NCI-H1694 treated with DMSO at 0.1 percent for 48 hours (cell line): ENCODE data around the gene TXNL4B.
"Not testable (repeated sequence)": the region's sequence is repeated elsewhere in the genome, so short reads cannot be mapped to it uniquely, and the experiment has no call there.

Experiments used
- DNase-seq: peaks from one replicate; lab custom pipeline; 2025; lab: John Stamatoyannopoulos, UW

The TXNL4B gene

DNA sequence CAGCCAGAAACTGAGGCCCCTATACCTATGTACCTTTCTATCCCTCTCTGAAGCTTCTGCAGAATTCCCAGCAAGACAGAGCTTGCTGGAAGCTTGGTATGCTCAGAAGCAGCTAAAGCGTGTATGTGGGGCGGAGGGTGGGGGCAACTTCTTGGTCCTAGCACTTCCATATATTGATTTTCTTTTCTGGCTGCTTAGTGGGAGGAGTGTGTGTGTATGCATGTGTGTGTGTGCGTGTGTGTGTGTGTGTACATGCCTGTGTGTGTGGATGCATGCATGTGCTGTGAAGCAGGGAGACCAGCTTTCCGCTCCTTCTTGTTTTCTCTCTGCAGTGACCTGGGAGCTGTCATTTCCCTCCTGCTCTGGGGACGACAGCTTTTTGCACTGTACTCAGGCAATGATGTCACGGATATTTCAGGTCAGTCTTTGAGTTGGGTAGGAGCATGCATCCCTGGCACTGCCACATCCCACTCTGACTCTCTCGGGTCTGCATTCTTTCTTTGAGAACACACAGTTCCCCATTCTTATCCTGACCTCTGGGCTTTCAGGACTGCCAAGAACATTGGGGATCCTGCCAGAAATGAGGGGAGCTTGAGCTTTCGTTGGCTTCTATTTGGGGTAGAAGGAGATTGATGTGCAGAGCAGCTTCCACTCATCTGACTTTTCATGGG, 19.7 kb downstream of the TXNL4B start:
- DNase-seq, result no peak

DNA sequence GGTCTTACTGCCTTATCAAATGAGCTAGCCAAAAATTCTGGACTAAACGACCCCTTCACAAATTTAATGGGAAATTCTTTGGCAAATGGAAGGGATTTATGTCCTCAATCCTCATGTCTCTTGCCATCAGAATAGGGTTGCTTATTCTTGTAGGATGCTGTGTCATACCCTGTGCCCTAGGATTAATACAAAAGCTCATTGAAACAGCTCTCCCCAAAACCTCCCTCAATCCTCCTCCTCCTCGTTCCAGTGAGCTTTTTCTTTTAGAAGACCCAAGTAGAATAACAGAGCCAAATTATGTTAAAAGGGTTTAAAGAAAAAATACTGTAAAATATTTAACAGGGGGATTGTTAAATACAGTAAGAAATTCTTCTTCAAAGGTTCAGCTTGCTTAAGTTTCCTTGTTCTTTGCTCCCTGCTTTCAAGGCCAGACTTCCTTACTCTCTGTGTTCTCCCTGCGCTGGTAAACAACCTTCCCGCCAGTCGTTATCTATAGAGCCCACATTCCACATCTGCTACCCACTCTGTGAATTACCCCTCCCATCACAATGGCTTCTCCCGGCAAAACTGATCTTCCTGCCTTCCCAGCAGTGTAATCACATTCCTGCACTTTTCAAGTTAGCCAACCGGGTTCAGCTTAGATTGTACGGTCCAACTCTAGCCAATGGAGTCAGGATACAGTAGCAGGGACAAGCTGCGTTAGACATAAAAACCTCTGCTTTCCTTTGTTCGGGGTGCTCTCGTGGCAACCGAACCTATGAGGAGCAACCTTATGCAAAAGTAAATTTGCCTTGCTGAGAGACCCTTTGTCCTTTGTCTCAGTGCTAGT, 20.7 kb downstream of the TXNL4B start:
- DNase-seq, result no peak

GRCh38 chr16:72068930-72069329, 24.5 kb downstream of the TXNL4B start:
- no peak for DNase-seq

DNA sequence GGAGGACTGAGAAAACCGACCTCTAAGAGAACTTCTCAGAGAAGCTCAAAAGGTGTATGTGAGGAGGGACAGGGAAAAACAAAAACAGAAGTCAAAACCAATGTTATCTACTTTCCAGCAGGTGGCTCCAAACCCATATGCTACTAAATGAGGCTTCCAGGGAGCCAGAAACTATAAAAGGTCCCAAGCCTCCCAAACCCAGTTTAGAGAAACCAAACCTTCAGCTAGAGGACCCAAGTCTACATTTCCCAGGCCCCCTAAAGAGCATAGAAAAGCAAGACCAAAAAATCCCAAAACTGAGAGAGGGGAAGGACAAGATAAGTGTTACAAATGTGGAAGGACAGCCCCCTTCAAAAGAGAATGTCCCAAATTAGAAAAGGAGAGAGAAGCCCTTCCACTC, 26.7 kb downstream of the TXNL4B start:
- DNase-seq, result peak; percentile 56

GRCh38 chr16:72064361-72064894, 29.0 kb downstream of the TXNL4B start:
- no peak for DNase-seq

GRCh38 chr16:72061564-72061963, 31.9 kb downstream of the TXNL4B start:
- DNase-seq, result no peak

- no peak for DNase-seq
Measured at GRCh38 chr16:72060405-72060804, 33.0 kb downstream of the TXNL4B start.

DNA sequence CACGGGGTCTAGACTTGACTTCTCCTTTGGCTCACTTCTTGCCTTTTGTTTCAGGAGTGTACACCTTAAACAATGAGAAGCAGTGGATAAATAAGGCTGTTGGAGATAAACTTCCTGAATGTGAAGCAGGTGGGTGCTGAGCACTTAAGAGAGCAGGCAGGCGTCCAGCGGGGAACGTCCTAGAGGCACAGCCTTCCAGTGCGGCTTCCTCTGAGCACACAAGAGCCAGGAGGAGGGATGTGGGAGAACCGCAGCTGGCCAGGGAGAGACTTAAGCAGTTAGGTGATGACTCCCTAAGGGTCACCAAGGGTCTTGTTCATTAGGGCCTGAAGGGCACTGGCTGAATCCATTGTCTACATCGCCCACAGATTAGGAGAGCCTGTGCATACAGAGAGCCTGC, 34.4 kb downstream of the TXNL4B start:
- not testable (repeated sequence) for DNase-seq

DNA sequence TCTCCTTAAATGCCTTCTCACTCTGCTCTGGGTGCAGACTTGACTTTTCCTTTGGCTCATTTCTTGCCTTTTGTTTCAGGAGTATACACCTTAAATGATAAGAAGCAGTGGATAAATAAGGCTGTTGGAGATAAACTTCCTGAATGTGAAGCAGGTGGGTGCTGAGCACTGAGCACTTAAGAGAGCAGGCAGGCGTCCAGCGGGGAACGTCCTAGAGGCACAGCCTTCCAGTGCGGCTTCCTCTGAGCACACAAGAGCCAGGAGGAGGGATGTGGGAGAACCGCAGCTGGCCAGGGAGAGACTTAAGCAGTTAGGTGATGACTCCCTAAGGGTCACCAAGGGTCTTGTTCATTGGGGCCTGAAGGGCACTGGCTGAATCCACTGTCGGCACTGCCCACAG, 36.1 kb downstream of the TXNL4B start:
- DNase-seq, result not testable (repeated sequence)

- no peak for DNase-seq
Measured at GRCh38 chr16:72055911-72056310, 37.5 kb downstream of the TXNL4B start.

DNA sequence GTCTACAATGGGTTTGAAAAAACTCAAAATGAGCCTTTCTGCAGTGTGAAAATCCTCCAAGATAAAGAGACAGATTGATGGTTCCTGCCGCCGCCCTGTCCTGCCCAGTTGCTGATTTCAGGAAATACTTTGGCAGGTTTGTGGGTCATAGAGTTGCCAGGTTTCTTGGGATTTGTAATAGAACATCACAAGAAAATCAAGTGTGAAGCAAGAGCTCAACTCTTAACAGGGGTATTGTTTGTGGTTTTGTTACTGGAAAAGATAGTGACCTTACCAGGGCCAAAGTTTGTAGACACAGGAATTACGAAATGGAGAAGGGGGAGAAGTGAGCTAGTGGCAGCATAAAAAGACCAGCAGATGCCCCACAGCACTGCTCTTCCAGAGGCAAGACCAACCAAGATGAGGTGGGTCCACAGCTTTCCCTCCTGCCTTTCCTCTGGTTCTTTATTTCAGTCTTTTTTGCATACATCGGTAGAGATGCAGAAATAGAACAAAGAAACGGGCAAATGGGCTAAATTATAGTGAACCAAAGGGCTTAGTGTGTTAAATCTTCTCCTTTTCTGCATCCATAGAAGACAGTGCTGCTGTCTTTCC, 39.1 kb downstream of the TXNL4B start, which contains the start of gene HP:
Gene HP, plus strand, starts transcription at position 252 of the 594 bp plus-strand sequence. Its CDS starts 148 bp downstream, at position 400.
- not testable (repeated sequence) for DNase-seq

DNA sequence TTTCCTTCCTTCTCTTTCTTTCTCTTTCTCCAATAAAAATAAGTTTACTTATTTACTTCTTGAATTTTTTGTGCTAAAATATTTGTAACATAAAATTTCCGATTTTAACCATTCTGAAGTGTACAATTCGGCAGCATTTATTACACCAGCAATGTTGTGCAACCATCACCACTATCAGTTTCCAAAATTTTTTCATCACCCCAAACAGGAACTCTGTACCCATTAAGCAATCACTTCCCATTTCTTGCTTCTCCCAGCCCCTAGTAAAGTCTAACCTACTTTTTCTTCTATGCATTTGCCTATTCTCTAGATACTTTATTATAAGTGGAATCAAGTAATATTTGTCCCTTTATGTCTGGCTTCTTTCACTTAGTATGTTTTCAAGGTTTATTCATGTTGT, 41.6 kb downstream of the TXNL4B start:
- no peak for DNase-seq

- no peak for DNase-seq
Measured at GRCh38 chr16:72050769-72051464, 42.5 kb downstream of the TXNL4B start.

- no peak for DNase-seq
Measured at GRCh38 chr16:72049110-72049509, 44.3 kb downstream of the TXNL4B start.

- no peak for DNase-seq
Measured at GRCh38 chr16:72044825-72045359, 48.5 kb downstream of the TXNL4B start.

DNA sequence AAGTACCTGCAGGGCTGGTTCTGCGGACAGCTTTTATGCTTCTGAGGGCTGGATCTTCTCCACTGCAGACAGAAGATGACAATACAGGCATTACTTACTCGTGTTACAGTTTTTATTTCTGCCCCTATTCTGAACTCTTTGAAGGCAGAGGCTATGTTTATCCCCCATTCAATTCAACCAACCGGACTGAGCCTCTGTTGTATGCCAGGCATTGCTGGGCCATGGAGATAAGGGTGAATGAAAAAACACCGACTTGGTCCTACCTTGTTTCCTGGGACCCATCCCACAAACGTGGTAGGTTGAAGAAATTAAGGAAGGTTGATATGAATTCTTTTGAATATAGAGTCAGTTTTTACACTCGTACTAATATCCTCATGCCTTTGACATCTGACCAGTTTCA, 49.1 kb downstream of the TXNL4B start:
- no peak for DNase-seq

DNA sequence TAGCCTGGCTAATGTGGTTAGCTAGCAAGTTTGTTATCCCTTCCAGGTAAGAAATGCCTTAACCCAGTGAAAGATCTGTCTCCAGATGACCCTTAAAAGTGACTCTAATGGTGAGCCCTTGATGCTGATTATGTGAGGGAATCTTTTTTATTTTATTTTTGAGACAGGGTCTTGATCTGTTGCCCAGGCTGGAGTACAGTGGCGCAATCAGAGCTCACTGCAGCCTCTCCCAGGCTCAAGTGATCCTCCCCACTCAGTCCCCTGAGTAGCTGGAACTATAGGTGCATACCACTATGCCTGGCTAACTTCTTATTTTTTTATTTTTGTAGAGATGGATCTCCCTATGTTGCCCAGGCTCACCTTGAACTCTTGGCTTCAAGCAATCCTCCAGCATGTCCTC, 49.9 kb downstream of the TXNL4B start:
- DNase-seq, result no peak

- no peak for DNase-seq
Measured at GRCh38 chr16:72043058-72043457, 50.4 kb downstream of the TXNL4B start.

- DNase-seq, result no peak
Measured at GRCh38 chr16:72042157-72042660, 51.2 kb downstream of the TXNL4B start.

- DNase-seq, result no peak
Measured at GRCh38 chr16:72036098-72036497, 57.3 kb downstream of the TXNL4B start.
